GM18858 (cell line): ENCODE results near the gene GPR15LG.
A peak's percentile ranks its signal among the peaks of the same experiment; 100 is the strongest.

Experiments used
- ATAC-seq: cut with Tn5 transposase; IDR thresholded peaks from one replicate; pipeline ENCODE4 v1.9.1; 2021; ENCODE audit not compliant: unreplicated experiment

The GPR15LG gene

GRCh38 chr10:84193327-84193726 is 19.7 kb downstream of the GPR15LG start:
- no peak for ATAC-seq

- no peak for ATAC-seq
These were observed 20.3 kb downstream of the GPR15LG start for GRCh38 chr10:84193846-84194423.

- ATAC-seq = no peak
These were observed 20.9 kb downstream of the GPR15LG start, which contains the start of gene CDHR1 for GRCh38 chr10:84194424-84195043. Gene CDHR1 (plus strand): TSS chr10:84194537. CDS start chr10:84194761, 224 bp downstream.

- ATAC-seq = no peak
These were observed 21.6 kb downstream of the GPR15LG start for GRCh38 chr10:84195044-84195830.

- ATAC-seq = no peak
These were observed 22.5 kb downstream of the GPR15LG start for GRCh38 chr10:84196083-84196482.

- ATAC-seq = no peak
These were observed 23.3 kb downstream of the GPR15LG start for GRCh38 chr10:84196941-84197340.

GRCh38 chr10:84197643-84198042 is 24.0 kb downstream of the GPR15LG start:
- ATAC-seq = no peak

- no peak for ATAC-seq
These were observed 24.8 kb downstream of the GPR15LG start for GRCh38 chr10:84198206-84198915.

- no peak for ATAC-seq
These were observed 27.1 kb downstream of the GPR15LG start for GRCh38 chr10:84200537-84201243.

GRCh38 chr10:84201244-84201606 is 27.6 kb downstream of the GPR15LG start:
- no peak for ATAC-seq

GRCh38 chr10:84201682-84202081 is 28.1 kb downstream of the GPR15LG start:
- ATAC-seq = no peak

- no peak for ATAC-seq
These were observed 28.7 kb downstream of the GPR15LG start for GRCh38 chr10:84202349-84202748.

- ATAC-seq = peak; percentile 53
These were observed 30.5 kb downstream of the GPR15LG start for GRCh38 chr10:84204122-84204521.

- ATAC-seq = no peak
These were observed 31.0 kb downstream of the GPR15LG start for GRCh38 chr10:84204610-84205009.

- ATAC-seq = peak; percentile 71
These were observed 31.6 kb downstream of the GPR15LG start for GRCh38 chr10:84205049-84205852.

- ATAC-seq = no peak
These were observed 32.4 kb downstream of the GPR15LG start for GRCh38 chr10:84205853-84206525.

- no peak for ATAC-seq
These were observed 34.4 kb downstream of the GPR15LG start for GRCh38 chr10:84208023-84208422.

- ATAC-seq = no peak
These were observed 38.0 kb downstream of the GPR15LG start for GRCh38 chr10:84211566-84211965.

- ATAC-seq = no peak
These were observed 38.4 kb downstream of the GPR15LG start for GRCh38 chr10:84212014-84212413.

GRCh38 chr10:84213076-84213475 is 39.5 kb downstream of the GPR15LG start:
- no peak for ATAC-seq
